Measurements from ENCODE around the gene TRIM29. TPM values are rescaled to one million over a fixed set of nuclear protein-coding genes. Genes with fewer than 3 reads are reported as not detected.
"Not testable (repeated sequence)": the region's sequence is repeated elsewhere in the genome, so short reads cannot be mapped to it uniquely, and the experiment has no call there.

TRIM29 gene
- total RNA-seq, 2 donors from 2014 or later = not detected

DNA sequence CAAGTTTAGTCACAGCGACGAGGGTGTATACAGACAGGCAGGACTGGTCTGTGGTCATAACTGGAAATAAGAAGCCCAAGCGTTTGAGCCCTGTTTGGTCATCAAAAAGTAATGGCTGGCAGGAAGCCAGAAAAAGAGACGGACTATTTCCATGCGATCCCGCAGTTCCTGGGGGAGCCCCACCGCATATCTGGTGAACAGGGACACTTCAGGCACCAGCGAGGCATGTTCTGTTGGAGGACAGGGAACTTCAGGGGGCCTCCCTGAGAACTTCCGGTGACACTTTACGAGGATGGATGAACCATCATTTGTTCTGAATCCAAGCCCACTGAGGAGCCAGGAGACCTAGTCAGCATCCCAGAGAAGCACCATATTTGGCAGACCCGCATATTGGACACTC is 29.7 kb upstream of the TRIM29 start:
- no peak for ATAC-seq
- H3K4me1 Mint-ChIP-seq = peaks cover 11% of the 10 kb centered on the region
- H3K9me3 ChIP-seq (ENCODE audit: control insufficient read depth, low read length, poor library complexity, severe bottlenecking) = peaks cover 3% of the 10 kb centered on the region
- no peak for DNase-seq
- H3K36me3 Mint-ChIP-seq (ENCODE audit: low read depth) = no peaks in the 10 kb centered on the region
- peaks cover 57% of the 10 kb centered on the region for H3K27me3 Mint-ChIP-seq
- H3K27ac Mint-ChIP-seq = no peak overlapping the region
- H3K4me3 Mint-ChIP-seq = no peak overlapping the region

DNA sequence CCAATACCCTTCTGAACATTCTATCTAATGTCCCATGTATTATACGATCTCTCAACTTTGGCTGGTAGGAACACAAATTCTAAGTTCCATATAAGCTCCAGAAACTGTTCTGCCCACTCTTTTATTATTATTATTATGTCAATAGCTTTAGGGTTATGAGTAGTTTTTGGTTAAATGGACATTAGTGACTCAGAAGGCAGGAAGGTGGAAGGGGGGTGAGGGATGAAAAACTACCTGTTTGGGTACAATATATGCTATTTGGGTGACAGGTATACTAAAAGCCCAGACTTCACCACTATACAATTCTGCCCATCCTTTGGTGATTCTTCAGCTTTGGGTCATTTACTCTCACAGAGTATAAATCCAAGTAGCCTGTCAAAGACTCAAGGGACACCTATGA is 22.5 kb upstream of the TRIM29 start:
- no peak overlapping the region for H3K27ac Mint-ChIP-seq

DNA sequence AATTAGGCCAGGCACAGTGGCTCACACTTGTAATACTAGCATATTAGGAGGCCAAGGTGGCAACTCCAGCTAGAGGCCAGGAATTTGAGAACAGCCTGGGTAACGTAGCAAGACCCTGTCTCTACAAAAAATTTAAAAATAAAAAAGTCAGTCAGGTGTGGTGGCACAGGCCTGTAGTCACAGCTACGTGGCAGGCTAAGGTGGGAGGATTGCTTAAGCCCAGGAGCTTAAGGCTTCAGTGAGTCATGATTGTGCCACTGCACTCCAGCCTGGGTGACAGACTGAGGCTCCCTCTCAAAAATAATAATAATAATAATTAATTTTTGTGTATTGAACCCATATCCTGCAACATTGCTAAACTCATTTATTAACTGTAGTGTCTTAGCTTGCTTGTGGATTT is 15.3 kb upstream of the TRIM29 start:
- Mint-ChIP-seq H3K27ac (no peak overlapping the region), H3K4me3 (no peak overlapping the region), H3K27me3 (peaks cover 35% of the 10 kb centered on the region), H3K4me1 (no peaks in the 10 kb centered on the region), H3K36me3 (ENCODE audit: low read depth) (peaks cover 2% of the 10 kb centered on the region)
- DNase-seq (no peak), ATAC-seq (no peak)
- H3K9me3 ChIP-seq (ENCODE audit: control insufficient read depth, low read length, poor library complexity, severe bottlenecking) = no peaks in the 10 kb centered on the region

More for the DNA sequence above, 22.5 kb upstream of the TRIM29 start:
- Mint-ChIP-seq H3K4me1 (no peaks in the 10 kb centered on the region), H3K27me3 (peaks cover 18% of the 10 kb centered on the region), H3K36me3 (ENCODE audit: low read depth) (no peaks in the 10 kb centered on the region), H3K4me3 (no peak overlapping the region)
- peaks cover 3% of the 10 kb centered on the region for H3K9me3 ChIP-seq (ENCODE audit: control insufficient read depth, low read length, poor library complexity, severe bottlenecking)
- no peak for ATAC-seq
- no peak for DNase-seq

DNA sequence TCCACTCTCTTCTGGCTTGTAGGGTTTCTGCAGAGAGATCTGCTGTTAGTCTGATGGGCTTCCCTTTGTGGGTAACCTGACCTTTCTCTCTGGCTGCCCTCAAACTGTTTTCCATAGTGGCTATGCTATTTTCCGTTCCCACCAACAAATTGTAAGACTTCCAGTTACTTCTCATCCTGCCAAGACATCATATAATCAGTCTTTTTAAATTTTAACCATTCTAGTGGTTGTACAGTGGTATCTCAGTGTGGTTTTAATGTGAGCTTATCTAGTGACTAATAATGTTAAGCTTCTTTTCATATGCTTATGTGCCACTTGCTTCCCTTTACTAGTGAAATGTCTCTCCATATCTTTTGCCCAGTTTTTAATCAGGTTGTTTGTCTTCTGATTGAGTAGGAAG is 13.6 kb upstream of the TRIM29 start:
- Mint-ChIP-seq H3K4me3 (no peak overlapping the region), H3K27me3 (peaks cover 51% of the 10 kb centered on the region), H3K27ac (no peak overlapping the region), H3K4me1 (no peaks in the 10 kb centered on the region), H3K36me3 (ENCODE audit: low read depth) (peaks cover 2% of the 10 kb centered on the region)
- H3K9me3 ChIP-seq (ENCODE audit: control insufficient read depth, low read length, poor library complexity, severe bottlenecking) = no peaks in the 10 kb centered on the region
- ATAC-seq (no peak), DNase-seq (no peak)

DNA sequence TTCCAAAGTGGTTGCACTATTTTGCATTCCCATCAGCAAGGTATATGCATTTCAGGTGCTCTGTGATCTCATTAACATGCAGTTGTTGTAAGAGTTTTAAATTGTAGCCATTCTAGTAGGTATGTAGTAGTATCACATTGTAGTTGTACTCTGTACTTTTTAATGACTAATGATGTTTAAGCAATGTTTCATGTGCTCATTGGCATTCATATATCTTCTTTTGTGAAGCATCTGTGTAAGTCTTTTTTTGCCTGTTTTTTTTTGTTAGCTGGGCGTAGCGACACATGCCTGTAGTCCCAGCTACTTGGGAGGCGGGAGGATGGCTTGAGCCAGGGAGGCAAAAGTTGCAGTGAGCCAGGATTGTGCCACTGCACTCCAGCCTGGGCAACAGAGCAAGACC is 11.3 kb upstream of the TRIM29 start:
- ATAC-seq (no peak), DNase-seq (no peak)
- peaks cover 60% of the 10 kb centered on the region for H3K27me3 Mint-ChIP-seq
- H3K4me3 Mint-ChIP-seq = no peak overlapping the region
- H3K36me3 Mint-ChIP-seq (ENCODE audit: low read depth) = peaks cover 2% of the 10 kb centered on the region
- H3K4me1 Mint-ChIP-seq = no peaks in the 10 kb centered on the region
- no peaks in the 10 kb centered on the region for H3K9me3 ChIP-seq (ENCODE audit: control insufficient read depth, low read length, poor library complexity, severe bottlenecking)
- H3K27ac Mint-ChIP-seq = no peak overlapping the region

DNA sequence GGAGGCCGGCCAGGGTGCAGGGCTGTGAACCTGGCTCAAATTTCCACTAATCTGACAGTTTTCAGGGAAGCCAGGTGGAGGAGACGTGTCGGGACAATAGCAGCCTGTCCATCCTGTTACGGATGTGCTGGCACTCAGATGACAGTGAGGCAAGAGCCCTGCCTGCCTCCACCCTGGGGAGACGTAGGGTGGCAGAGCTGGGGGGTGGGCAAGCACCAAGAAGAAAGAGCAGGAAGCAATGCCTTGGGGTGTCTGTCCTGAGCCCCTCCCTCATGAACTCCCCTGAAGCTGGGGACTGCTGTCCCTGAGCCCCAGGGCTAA is 10.0 kb upstream of the TRIM29 start:
- H3K9me3 ChIP-seq (ENCODE audit: control insufficient read depth, low read length, poor library complexity, severe bottlenecking) = no peaks in the 10 kb centered on the region
- Mint-ChIP-seq H3K27ac (no peak overlapping the region), H3K36me3 (ENCODE audit: low read depth) (peaks cover 2% of the 10 kb centered on the region), H3K4me3 (no peak overlapping the region), H3K4me1 (no peaks in the 10 kb centered on the region), H3K27me3 (peaks cover 66% of the 10 kb centered on the region)
- DNase-seq = no peak
- ATAC-seq = no peak

DNA sequence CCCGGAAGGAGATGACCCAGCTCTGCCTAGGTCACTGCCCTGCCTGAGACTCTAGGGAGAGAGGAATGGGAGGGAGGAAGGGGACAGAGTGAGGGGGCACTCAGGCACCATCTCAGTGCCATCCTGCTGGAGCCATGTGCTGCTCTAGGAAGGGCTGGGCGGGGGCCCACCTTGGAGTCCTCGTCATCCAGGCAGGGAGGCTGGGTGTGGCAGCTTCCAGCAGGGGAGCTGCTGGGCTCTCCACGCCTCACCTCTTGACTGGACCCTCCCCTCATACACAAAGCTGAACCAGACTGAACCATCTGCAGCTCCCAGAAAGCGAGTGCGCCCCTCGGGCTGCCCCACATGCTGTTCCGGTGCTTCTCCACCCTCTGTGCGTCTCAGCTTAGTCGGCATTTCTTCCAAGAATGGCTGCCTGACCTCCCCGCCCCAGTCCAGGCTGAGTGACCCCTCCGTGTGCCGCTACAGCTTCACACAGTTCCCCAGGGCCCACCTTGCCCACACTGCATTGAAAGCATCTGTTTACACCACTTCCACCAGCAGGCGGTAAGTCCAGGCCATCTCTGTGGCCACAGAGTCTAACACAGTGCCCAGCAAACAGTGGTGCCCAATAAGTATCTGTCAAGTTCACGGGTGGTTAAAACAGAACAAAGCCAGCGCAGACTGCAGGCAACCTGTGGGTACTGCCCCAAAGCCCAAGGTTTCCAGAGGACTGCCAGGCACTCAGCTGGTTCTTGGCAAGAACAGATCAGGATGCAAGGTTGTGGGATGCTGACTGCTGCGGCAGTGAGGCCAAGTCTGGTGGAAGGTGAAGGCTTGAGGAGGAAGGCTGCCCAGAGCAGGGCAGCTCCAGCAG is 9.4 kb upstream of the TRIM29 start:
- DNase-seq = no peak
- H3K27me3 Mint-ChIP-seq = peaks cover 69% of the 10 kb centered on the region
- no peak for ATAC-seq
- no peak overlapping the region for H3K4me3 Mint-ChIP-seq
- no peaks in the 10 kb centered on the region for H3K4me1 Mint-ChIP-seq
- H3K36me3 Mint-ChIP-seq (ENCODE audit: low read depth) = peaks cover 2% of the 10 kb centered on the region
- H3K27ac Mint-ChIP-seq = no peak overlapping the region
- no peaks in the 10 kb centered on the region for H3K9me3 ChIP-seq (ENCODE audit: control insufficient read depth, low read length, poor library complexity, severe bottlenecking)

DNA sequence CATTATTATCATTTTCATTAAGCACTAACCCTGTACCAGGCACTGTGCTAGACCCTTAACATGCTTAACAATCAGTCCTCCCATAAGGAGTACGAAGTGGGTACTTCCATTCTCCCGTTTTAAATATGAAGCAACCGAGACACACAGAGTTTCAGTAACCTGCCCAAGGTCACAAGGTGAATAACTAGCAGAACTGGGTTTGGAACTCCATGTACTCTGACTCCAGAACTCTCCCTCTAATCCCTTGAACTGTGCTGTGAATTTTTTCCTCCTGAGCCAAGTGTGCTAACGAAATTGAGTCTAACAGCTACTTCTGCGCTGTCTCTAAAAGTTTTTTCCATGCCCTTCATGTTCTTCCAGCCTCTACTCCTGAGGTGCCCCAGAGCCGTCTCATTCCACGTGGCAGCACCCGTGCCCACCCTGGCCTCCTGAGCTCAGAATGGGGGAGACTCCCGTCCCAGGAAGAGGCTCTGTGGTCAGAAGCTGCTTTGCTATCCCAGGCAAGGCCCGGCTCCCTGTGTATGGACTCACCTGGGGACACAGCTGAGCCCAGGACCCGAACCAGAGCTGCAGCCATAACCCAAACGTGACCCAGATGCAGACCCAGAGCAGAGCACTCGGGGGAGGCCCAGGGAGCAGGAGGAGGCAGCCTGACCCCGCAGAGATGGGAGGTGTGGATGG is 8.6 kb upstream of the TRIM29 start:
- no peak for DNase-seq
- Mint-ChIP-seq H3K27me3 (peaks cover 70% of the 10 kb centered on the region), H3K4me3 (no peak overlapping the region), H3K36me3 (ENCODE audit: low read depth) (peaks cover 2% of the 10 kb centered on the region), H3K4me1 (no peaks in the 10 kb centered on the region), H3K27ac (no peak overlapping the region)
- H3K9me3 ChIP-seq (ENCODE audit: control insufficient read depth, low read length, poor library complexity, severe bottlenecking) = no peaks in the 10 kb centered on the region
- ATAC-seq = no peak

DNA sequence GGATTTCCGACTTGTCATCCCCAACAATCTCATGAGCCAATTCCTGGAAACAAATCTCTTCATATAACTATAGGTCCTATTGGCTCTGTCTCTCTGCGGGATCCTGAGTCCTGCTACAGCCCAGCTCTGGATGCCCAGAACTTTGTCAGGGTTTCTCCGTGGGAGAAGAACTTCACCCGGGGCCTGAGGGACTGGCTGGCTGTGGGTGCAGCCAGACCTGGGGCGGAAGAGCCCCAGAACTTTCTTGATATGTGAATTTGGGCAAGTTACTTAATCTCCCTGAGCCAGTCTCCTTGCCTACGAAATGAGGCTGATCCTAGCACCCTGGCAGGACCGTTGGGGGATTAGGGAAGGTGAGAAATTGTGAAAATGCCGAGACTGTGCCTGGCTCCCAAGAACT is 6.6 kb upstream of the TRIM29 start:
- no peaks in the 10 kb centered on the region for H3K9me3 ChIP-seq (ENCODE audit: control insufficient read depth, low read length, poor library complexity, severe bottlenecking)
- no peak for ATAC-seq
- no peak for DNase-seq
- peaks cover 65% of the 10 kb centered on the region for H3K27me3 Mint-ChIP-seq
- H3K36me3 Mint-ChIP-seq (ENCODE audit: low read depth) = no peaks in the 10 kb centered on the region
- peaks cover 3% of the 10 kb centered on the region for H3K4me1 Mint-ChIP-seq
- H3K27ac Mint-ChIP-seq = no peak overlapping the region
- H3K4me3 Mint-ChIP-seq = no peak overlapping the region

DNA sequence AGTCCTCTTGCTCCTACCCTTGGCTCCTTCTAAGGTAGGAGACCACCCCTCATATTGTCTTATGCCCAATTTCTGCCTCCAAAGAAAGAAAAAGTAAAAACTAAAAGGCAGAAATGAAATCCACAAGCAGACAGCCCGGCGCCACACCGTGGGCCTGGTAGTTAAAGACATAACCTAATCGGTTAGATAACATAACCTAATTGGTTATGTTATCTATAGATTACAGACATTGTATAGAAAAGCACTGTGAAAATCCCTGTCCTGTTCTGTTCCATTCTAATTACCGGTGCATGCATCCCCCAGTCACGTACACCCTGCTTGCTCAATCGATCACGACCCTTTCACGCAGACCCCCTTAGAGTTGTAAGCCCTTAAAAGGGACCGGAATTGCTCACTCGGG is 5.6 kb upstream of the TRIM29 start:
- not testable (repeated sequence) for H3K36me3 Mint-ChIP-seq (ENCODE audit: low read depth); ATAC-seq; H3K9me3 ChIP-seq (ENCODE audit: control insufficient read depth, low read length, poor library complexity, severe bottlenecking); H3K4me1 Mint-ChIP-seq; H3K27ac Mint-ChIP-seq; H3K4me3 Mint-ChIP-seq; DNase-seq
- peaks cover 67% of the 10 kb centered on the region for H3K27me3 Mint-ChIP-seq

DNA sequence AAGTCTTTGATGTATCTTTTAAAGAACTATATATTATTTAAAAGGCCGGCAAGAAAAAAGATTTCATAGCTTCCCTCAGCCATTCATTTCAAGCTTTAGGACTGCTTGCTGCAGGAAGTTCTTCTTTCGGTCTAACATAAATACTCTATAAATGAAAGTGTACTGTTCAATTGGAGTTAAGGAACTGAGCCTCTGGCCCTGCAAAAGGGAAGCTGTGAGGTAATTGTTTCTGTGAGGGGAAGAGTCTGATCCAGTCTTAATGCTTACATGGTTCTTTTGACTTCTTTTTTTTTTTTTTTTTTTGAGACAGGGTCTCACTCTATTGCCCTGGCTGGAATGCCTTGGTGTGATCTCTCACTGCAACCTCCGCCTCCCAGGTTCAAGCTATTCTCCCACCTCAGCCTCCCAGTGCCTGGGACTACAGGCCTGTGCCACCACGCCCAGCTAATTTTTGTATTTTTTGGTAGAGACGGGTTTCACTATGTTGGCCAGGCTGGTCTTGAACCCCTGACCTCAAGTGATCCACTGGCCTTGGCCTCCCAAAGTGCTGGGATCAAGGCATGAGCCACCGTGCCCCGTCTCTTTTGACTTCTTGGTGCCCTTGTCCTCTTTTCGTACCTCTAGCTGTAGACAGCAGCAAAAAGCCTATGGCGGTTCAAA is 4.7 kb upstream of the TRIM29 start:
- no peak overlapping the region for H3K27ac Mint-ChIP-seq
- peaks cover 60% of the 10 kb centered on the region for H3K27me3 Mint-ChIP-seq
- H3K9me3 ChIP-seq (ENCODE audit: control insufficient read depth, low read length, poor library complexity, severe bottlenecking) = no peaks in the 10 kb centered on the region
- H3K4me1 Mint-ChIP-seq = peaks cover 3% of the 10 kb centered on the region
- H3K4me3 Mint-ChIP-seq = no peak overlapping the region
- H3K36me3 Mint-ChIP-seq (ENCODE audit: low read depth) = no peaks in the 10 kb centered on the region
- ATAC-seq (no peak), DNase-seq (no peak)

DNA sequence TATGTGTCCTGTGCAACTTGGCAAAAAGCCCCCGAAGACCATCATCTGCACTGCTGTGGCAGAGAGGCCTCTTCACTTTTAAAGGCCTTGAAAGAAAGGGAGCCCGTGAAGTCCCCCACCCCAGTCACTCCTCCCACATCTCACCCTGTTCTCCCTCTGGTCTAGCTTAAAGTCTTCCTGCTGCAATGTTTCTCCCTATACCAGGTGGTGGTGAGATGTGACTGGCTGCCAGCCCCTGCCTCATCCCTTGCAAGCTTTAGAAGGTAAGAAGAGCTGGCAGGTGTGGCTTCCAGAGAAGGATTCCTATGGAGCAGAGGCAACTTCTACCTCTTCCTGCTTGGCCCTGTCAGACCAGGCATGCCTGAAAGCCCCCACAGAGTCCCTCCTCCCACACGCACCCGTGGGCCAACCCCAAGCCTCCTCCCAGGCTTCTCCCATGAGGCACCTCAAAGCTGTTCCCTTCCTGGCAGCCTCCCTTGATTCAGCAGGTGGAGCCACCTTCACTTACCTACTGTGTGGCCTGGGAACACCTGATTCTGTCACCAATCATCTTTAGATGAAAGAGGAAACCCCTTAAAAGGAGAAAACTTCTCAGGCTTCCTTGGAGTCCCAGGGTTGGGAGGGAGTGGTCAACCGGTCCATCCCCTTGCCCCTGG is 4.0 kb upstream of the TRIM29 start:
- ATAC-seq (no peak), DNase-seq (no peak)
- H3K4me3 Mint-ChIP-seq = no peak overlapping the region
- H3K27me3 Mint-ChIP-seq = peaks cover 55% of the 10 kb centered on the region
- H3K9me3 ChIP-seq (ENCODE audit: control insufficient read depth, low read length, poor library complexity, severe bottlenecking) = no peaks in the 10 kb centered on the region
- H3K36me3 Mint-ChIP-seq (ENCODE audit: low read depth) = no peaks in the 10 kb centered on the region
- peaks cover 3% of the 10 kb centered on the region for H3K4me1 Mint-ChIP-seq
- no peak overlapping the region for H3K27ac Mint-ChIP-seq

DNA sequence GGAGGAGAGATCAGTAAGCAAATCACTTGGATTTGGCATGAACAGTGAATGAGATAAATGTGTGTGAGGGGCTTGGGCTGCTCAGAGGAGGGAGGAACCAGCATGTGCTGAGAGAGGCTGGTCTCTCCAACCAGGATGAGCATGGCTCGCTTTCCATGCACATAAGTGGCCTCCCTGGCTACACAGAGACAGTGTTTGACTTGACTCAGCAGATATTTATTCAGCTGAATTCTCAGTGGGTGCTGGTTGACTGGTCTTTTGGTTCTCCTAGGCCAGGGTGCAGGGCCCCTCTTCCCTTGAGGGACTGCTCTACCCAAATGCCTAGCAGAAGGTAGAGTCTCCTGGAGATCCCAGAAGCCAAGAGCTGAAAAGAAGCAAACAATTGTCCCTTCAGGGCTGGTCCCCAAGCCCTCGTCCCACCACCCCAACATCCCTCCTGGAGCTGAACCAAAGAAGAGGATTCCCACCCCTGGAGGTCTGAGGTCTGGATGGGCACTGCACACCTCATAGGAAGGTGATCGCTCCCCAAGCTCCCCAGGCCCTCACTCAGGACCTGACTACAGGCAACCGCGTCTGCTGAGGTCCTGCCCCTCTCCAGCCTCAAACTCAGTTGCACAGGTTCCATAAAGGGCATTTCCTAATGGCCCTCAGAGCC is 3.3 kb upstream of the TRIM29 start:
- H3K4me1 Mint-ChIP-seq = peaks cover 3% of the 10 kb centered on the region
- H3K4me3 Mint-ChIP-seq = no peak overlapping the region
- no peak overlapping the region for H3K27ac Mint-ChIP-seq
- DNase-seq (no peak), ATAC-seq (no peak)
- no peaks in the 10 kb centered on the region for H3K36me3 Mint-ChIP-seq (ENCODE audit: low read depth)
- H3K9me3 ChIP-seq (ENCODE audit: control insufficient read depth, low read length, poor library complexity, severe bottlenecking) = no peaks in the 10 kb centered on the region
- H3K27me3 Mint-ChIP-seq = peaks cover 48% of the 10 kb centered on the region

Data from T-helper 17 cell (primary cell).